CD4-positive, CD25-positive, alpha-beta regulatory T cell (primary cell): ENCODE results near the gene A2M. TPM values are rescaled to one million over a fixed set of nuclear protein-coding genes. Genes with fewer than 3 reads are reported as not detected.

Source experiments
- ATAC-seq, 2 donors: fragments of 150-1000 bp; cut with Tn5 transposase; one replicate each; pipeline ENCODE4 v1.10.0; 2021; ENCODE audit warnings: low read depth in 2 of 2, moderate number of reproducible peaks in 2 of 2, moderate library complexity in 1 of 2
- DNase-seq, 3 donors: peaks; one replicate each; pipeline versions ENCODE4 v3.0.0 to v3.0.0-alpha.2; 2012 to 2022; ENCODE audit warnings: mixed read lengths in 1 of 3
- H3K27ac ChIP-seq: one replicate; pipeline ENCODE4 v1.7.0; 2013; ENCODE audit warnings: mild to moderate bottlenecking, low read length; ENCODE audit not compliant: insufficient read depth, poor library complexity, severe bottlenecking
- H3K27me3 ChIP-seq: one replicate; pipeline ENCODE4 v1.7.0; 2013; ENCODE audit warnings: low read length; ENCODE audit not compliant: control insufficient read depth, insufficient read depth
- H3K36me3 ChIP-seq: one replicate; pipeline ENCODE4 v1.7.0; 2013; ENCODE audit warnings: mild to moderate bottlenecking, low read length, moderate library complexity; ENCODE audit not compliant: control insufficient read depth, insufficient read depth
- H3K4me1 ChIP-seq: 2 replicates; pipeline ENCODE4 v1.7.0; 2013; ENCODE audit warnings: mild to moderate bottlenecking, low read length; ENCODE audit not compliant: insufficient read depth, control insufficient read depth, poor library complexity, severe bottlenecking
- H3K4me3 ChIP-seq: one replicate; pipeline ENCODE4 v1.7.0; 2013; ENCODE audit warnings: low read depth, mild to moderate bottlenecking, low read length, moderate library complexity
- H3K9me3 ChIP-seq, 2 experiments: 1 replicate in 1 of 2; 2 replicates in 1 of 2; pipeline ENCODE4 v1.7.0; 2013; ENCODE audit warnings: low read length in 2 of 2, mild to moderate bottlenecking in 1 of 2, moderate library complexity in 1 of 2; ENCODE audit not compliant: control insufficient read depth in 2 of 2
- H3K27ac Mint-ChIP-seq, 3 donors: one replicate each; pipeline ENCODE4 v1.8.0; 2020 to 2022; ENCODE audit warnings: mild to moderate bottlenecking in 3 of 3, mixed read lengths in 3 of 3, moderate library complexity in 2 of 3
- H3K27me3 Mint-ChIP-seq: one replicate; pipeline ENCODE4 v1.8.0; 2022; ENCODE audit warnings: mild to moderate bottlenecking, mixed read lengths
- H3K36me3 Mint-ChIP-seq: one replicate; pipeline ENCODE4 v1.8.0; 2020; ENCODE audit warnings: mixed read lengths
- H3K4me1 Mint-ChIP-seq, 4 donors: one replicate each; pipeline ENCODE4 v1.8.0; 2020 to 2022; ENCODE audit warnings: mixed read lengths in 4 of 4, mild to moderate bottlenecking in 1 of 4
- H3K4me3 Mint-ChIP-seq, 4 donors: one replicate each; pipeline ENCODE4 v1.8.0; 2020 to 2022; ENCODE audit warnings: mild to moderate bottlenecking in 4 of 4, mixed read lengths in 4 of 4, moderate library complexity in 3 of 4
- H3K9me3 Mint-ChIP-seq, 7 donors: one replicate each; pipeline ENCODE4 v1.8.0; 2020 to 2022; ENCODE audit warnings: mixed read lengths in 7 of 7, mild to moderate bottlenecking in 3 of 7, moderate library complexity in 2 of 7
- polyA plus RNA-seq, 4 donors: library from polyadenylated mRNA; unstranded; fragments of 300-500 nt; fragmentation: Illumina TruSeq; gene quantifications; one replicate each; pipeline ENCODE4 v1.2.3, GENCODE V29; 2021
- total RNA-seq: library from RNA; stranded (reverse); gene quantifications from one replicate; pipeline ENCODE4 v1.2.3, GENCODE V29; 2022

A2M gene
- total and polyA plus RNA-seq, 5 donors from 2014 or later = not detected

- H3K9me3 Mint-ChIP-seq = no peaks in the 10 kb centered on the region
- peaks cover 3% of the 10 kb centered on the region for H3K27me3 ChIP-seq
- no peak for DNase-seq
- no peak overlapping the region for H3K4me3 Mint-ChIP-seq
- no peak for ATAC-seq
- H3K4me3 ChIP-seq = no peak overlapping the region
- no peaks in the 10 kb centered on the region for H3K4me1 Mint-ChIP-seq
- no peaks in the 10 kb centered on the region for H3K9me3 ChIP-seq
- H3K27me3 Mint-ChIP-seq = no peaks in the 10 kb centered on the region
- H3K4me1 ChIP-seq = no peaks in the 10 kb centered on the region
- no peak overlapping the region for H3K27ac ChIP-seq
- no peaks in the 10 kb centered on the region for H3K36me3 Mint-ChIP-seq
- no peak overlapping the region for H3K27ac Mint-ChIP-seq
- no peaks in the 10 kb centered on the region for H3K36me3 ChIP-seq
Observed at GRCh38 chr12:9109213-9109522, 6.6 kb downstream of the A2M start.

- Histone ChIP-seq H3K27me3 (peaks cover 1% of the 10 kb centered on the region), H3K9me3 (no peaks in the 10 kb centered on the region), H3K36me3 (no peaks in the 10 kb centered on the region), H3K4me1 (no peaks in the 10 kb centered on the region), H3K4me3 (no peak overlapping the region), H3K27ac (no peak overlapping the region)
- H3K4me1 Mint-ChIP-seq = no peaks in the 10 kb centered on the region
- DNase-seq (no peak), ATAC-seq (no peak)
- H3K27ac Mint-ChIP-seq = peak overlapping the region in 1 of 3 donors; percentile 6
- no peaks in the 10 kb centered on the region for H3K27me3 Mint-ChIP-seq
- no peak overlapping the region for H3K4me3 Mint-ChIP-seq
- H3K9me3 Mint-ChIP-seq = no peaks in the 10 kb centered on the region
- no peaks in the 10 kb centered on the region for H3K36me3 Mint-ChIP-seq
Observed at GRCh38 chr12:9108504-9109212, 7.1 kb downstream of the A2M start.

GRCh38 chr12:9107542-9107873, 8.2 kb downstream of the A2M start:
- Histone ChIP-seq H3K9me3 (no peaks in the 10 kb centered on the region), H3K4me1 (no peaks in the 10 kb centered on the region), H3K27me3 (no peaks in the 10 kb centered on the region), H3K27ac (no peak overlapping the region), H3K36me3 (no peaks in the 10 kb centered on the region), H3K4me3 (no peak overlapping the region)
- ATAC-seq (no peak), DNase-seq (no peak)
- Mint-ChIP-seq H3K27me3 (no peaks in the 10 kb centered on the region), H3K4me3 (no peak overlapping the region), H3K4me1 (no peaks in the 10 kb centered on the region), H3K36me3 (no peaks in the 10 kb centered on the region), H3K27ac (no peak overlapping the region), H3K9me3 (no peaks in the 10 kb centered on the region)

GRCh38 chr12:9106610-9107541, 8.8 kb downstream of the A2M start:
- no peak for DNase-seq
- no peaks in the 10 kb centered on the region for H3K9me3 Mint-ChIP-seq

GRCh38 chr12:9106067-9106466, 9.7 kb downstream of the A2M start:
- H3K27me3 Mint-ChIP-seq = peaks cover 4% of the 10 kb centered on the region
- H3K9me3 ChIP-seq = no peaks in the 10 kb centered on the region
- H3K4me1 ChIP-seq = no peaks in the 10 kb centered on the region
- H3K4me3 Mint-ChIP-seq = no peak overlapping the region
- H3K27ac ChIP-seq = no peak overlapping the region
- H3K27ac Mint-ChIP-seq = no peak overlapping the region
- H3K4me1 Mint-ChIP-seq = no peaks in the 10 kb centered on the region
- no peaks in the 10 kb centered on the region for H3K9me3 Mint-ChIP-seq
- H3K27me3 ChIP-seq = no peaks in the 10 kb centered on the region
- no peak for ATAC-seq
- no peaks in the 10 kb centered on the region for H3K36me3 ChIP-seq
- H3K4me3 ChIP-seq = no peak overlapping the region
- DNase-seq = no peak
- no peaks in the 10 kb centered on the region for H3K36me3 Mint-ChIP-seq

More at GRCh38 chr12:9106610-9107541, 8.8 kb downstream of the A2M start:
- H3K4me3 Mint-ChIP-seq = no peak overlapping the region
- no peak overlapping the region for H3K27ac ChIP-seq
- no peaks in the 10 kb centered on the region for H3K27me3 Mint-ChIP-seq
- no peak overlapping the region for H3K27ac Mint-ChIP-seq
- H3K4me1 ChIP-seq = no peaks in the 10 kb centered on the region
- no peak overlapping the region for H3K4me3 ChIP-seq
- no peaks in the 10 kb centered on the region for H3K27me3 ChIP-seq
- ATAC-seq = no peak
- no peaks in the 10 kb centered on the region for H3K4me1 Mint-ChIP-seq
- H3K36me3 Mint-ChIP-seq = no peaks in the 10 kb centered on the region
- H3K9me3 ChIP-seq = no peaks in the 10 kb centered on the region
- no peaks in the 10 kb centered on the region for H3K36me3 ChIP-seq

- H3K9me3 Mint-ChIP-seq = no peaks in the 10 kb centered on the region
- DNase-seq (no peak), ATAC-seq (no peak)
- H3K36me3 Mint-ChIP-seq = no peaks in the 10 kb centered on the region
- no peak overlapping the region for H3K4me3 ChIP-seq
- no peak overlapping the region for H3K4me3 Mint-ChIP-seq
- no peaks in the 10 kb centered on the region for H3K4me1 ChIP-seq
- no peaks in the 10 kb centered on the region for H3K27me3 ChIP-seq
- no peaks in the 10 kb centered on the region for H3K9me3 ChIP-seq
- peaks cover 4% of the 10 kb centered on the region for H3K27me3 Mint-ChIP-seq
- no peak overlapping the region for H3K27ac Mint-ChIP-seq
- H3K36me3 ChIP-seq = no peaks in the 10 kb centered on the region
- H3K27ac ChIP-seq = no peak overlapping the region
- H3K4me1 Mint-ChIP-seq = no peaks in the 10 kb centered on the region
Observed at GRCh38 chr12:9104767-9105423, 10.8 kb downstream of the A2M start.

GRCh38 chr12:9104087-9104486, 11.6 kb downstream of the A2M start:
- no peaks in the 10 kb centered on the region for H3K9me3 Mint-ChIP-seq

More at GRCh38 chr12:9104087-9104486, 11.6 kb downstream of the A2M start:
- no peaks in the 10 kb centered on the region for H3K4me1 Mint-ChIP-seq
- no peak overlapping the region for H3K4me3 Mint-ChIP-seq
- no peaks in the 10 kb centered on the region for H3K9me3 ChIP-seq
- no peak overlapping the region for H3K27ac Mint-ChIP-seq
- DNase-seq (no peak), ATAC-seq (no peak)
- no peak overlapping the region for H3K27ac ChIP-seq
- no peak overlapping the region for H3K4me3 ChIP-seq
- H3K36me3 ChIP-seq = no peaks in the 10 kb centered on the region
- H3K27me3 Mint-ChIP-seq = peaks cover 4% of the 10 kb centered on the region
- no peaks in the 10 kb centered on the region for H3K4me1 ChIP-seq
- no peaks in the 10 kb centered on the region for H3K36me3 Mint-ChIP-seq
- H3K27me3 ChIP-seq = no peaks in the 10 kb centered on the region
